ENCODE data around the gene NAXD.

NAXD gene

GRCh38 chr13:110576736-110577476 is 38.4 kb upstream of the NAXD start:
- Histone ChIP-seq H3K4me3 (ENCODE audit: low read length) (no peak overlapping the region), H3K4me1 (ENCODE audit: control insufficient read depth, insufficient read depth, low read length) (peaks cover 2% of the 10 kb centered on the region; the same call in 1 of the 2 replicates), H3K36me3 (ENCODE audit: control insufficient read depth, insufficient read depth, low read length) (no peaks in the 10 kb centered on the region), H3K27me3 (ENCODE audit: control insufficient read depth, insufficient read depth, low read length) (no peaks in the 10 kb centered on the region), H3K9me3 (ENCODE audit: control insufficient read depth, insufficient read depth, low read length) (no peaks in the 10 kb centered on the region), H3K27ac (ENCODE audit: low read length) (no peak overlapping the region)
- no CpG with 5 or more reads among the region's 11 CpGs for WGBS (ENCODE audit: insufficient coverage, insufficient read length)
- no peak for DNase-seq (ENCODE audit: low read depth, low spot score)

GRCh38 chr13:110578363-110578762 is 37.0 kb upstream of the NAXD start:
- H3K4me1 ChIP-seq (ENCODE audit: control insufficient read depth, insufficient read depth, low read length) = peaks cover 2% of the 10 kb centered on the region; the same call in 1 of the 2 replicates
- DNase-seq (ENCODE audit: low read depth, low spot score) = no peak
- no CpG with 5 or more reads among the region's 10 CpGs for WGBS (ENCODE audit: insufficient coverage, insufficient read length)
- no peaks in the 10 kb centered on the region for H3K27me3 ChIP-seq (ENCODE audit: control insufficient read depth, insufficient read depth, low read length)
- no peaks in the 10 kb centered on the region for H3K9me3 ChIP-seq (ENCODE audit: control insufficient read depth, insufficient read depth, low read length)
- H3K4me3 ChIP-seq (ENCODE audit: low read length) = no peak overlapping the region
- H3K27ac ChIP-seq (ENCODE audit: low read length) = no peak overlapping the region
- no peaks in the 10 kb centered on the region for H3K36me3 ChIP-seq (ENCODE audit: control insufficient read depth, insufficient read depth, low read length)

- no peak overlapping the region for H3K4me3 ChIP-seq (ENCODE audit: low read length)
- peaks cover 1% of the 10 kb centered on the region; the same call in 1 of the 2 replicates for H3K4me1 ChIP-seq (ENCODE audit: control insufficient read depth, insufficient read depth, low read length)
- no peak for DNase-seq (ENCODE audit: low read depth, low spot score)
- H3K36me3 ChIP-seq (ENCODE audit: control insufficient read depth, insufficient read depth, low read length) = no peaks in the 10 kb centered on the region
- no peaks in the 10 kb centered on the region for H3K27me3 ChIP-seq (ENCODE audit: control insufficient read depth, insufficient read depth, low read length)
- H3K9me3 ChIP-seq (ENCODE audit: control insufficient read depth, insufficient read depth, low read length) = no peaks in the 10 kb centered on the region
- no CpG with 5 or more reads among the region's 2 CpGs for WGBS (ENCODE audit: insufficient coverage, insufficient read length)
- no peak overlapping the region for H3K27ac ChIP-seq (ENCODE audit: low read length)
Measured at GRCh38 chr13:110580800-110581199, 34.5 kb upstream of the NAXD start.

GRCh38 chr13:110581506-110582185 is 33.7 kb upstream of the NAXD start:
- no CpG with 5 or more reads among the region's 14 CpGs for WGBS (ENCODE audit: insufficient coverage, insufficient read length)
- H3K27ac ChIP-seq (ENCODE audit: low read length) = no peak overlapping the region
- no peaks in the 10 kb centered on the region for H3K9me3 ChIP-seq (ENCODE audit: control insufficient read depth, insufficient read depth, low read length)
- H3K36me3 ChIP-seq (ENCODE audit: control insufficient read depth, insufficient read depth, low read length) = no peaks in the 10 kb centered on the region
- no peak overlapping the region for H3K4me3 ChIP-seq (ENCODE audit: low read length)
- no peak for DNase-seq (ENCODE audit: low read depth, low spot score)
- no peaks in the 10 kb centered on the region for H3K4me1 ChIP-seq (ENCODE audit: control insufficient read depth, insufficient read depth, low read length)
- no peaks in the 10 kb centered on the region for H3K27me3 ChIP-seq (ENCODE audit: control insufficient read depth, insufficient read depth, low read length)

- H3K4me1 ChIP-seq (ENCODE audit: control insufficient read depth, insufficient read depth, low read length) = no peaks in the 10 kb centered on the region
- no peak for DNase-seq (ENCODE audit: low read depth, low spot score)
- H3K36me3 ChIP-seq (ENCODE audit: control insufficient read depth, insufficient read depth, low read length) = no peaks in the 10 kb centered on the region
- no peaks in the 10 kb centered on the region for H3K27me3 ChIP-seq (ENCODE audit: control insufficient read depth, insufficient read depth, low read length)
- no CpG with 5 or more reads among the region's 13 CpGs for WGBS (ENCODE audit: insufficient coverage, insufficient read length)
- H3K4me3 ChIP-seq (ENCODE audit: low read length) = no peak overlapping the region
- H3K9me3 ChIP-seq (ENCODE audit: control insufficient read depth, insufficient read depth, low read length) = no peaks in the 10 kb centered on the region
- no peak overlapping the region for H3K27ac ChIP-seq (ENCODE audit: low read length)
Measured at GRCh38 chr13:110582421-110582954, 32.9 kb upstream of the NAXD start.

- WGBS (ENCODE audit: insufficient coverage, insufficient read length) = no CpG with 5 or more reads among the region's 13 CpGs
Measured at GRCh38 chr13:110583178-110583865, 32.0 kb upstream of the NAXD start.

GRCh38 chr13:110589793-110590390 is 25.5 kb upstream of the NAXD start:
- peaks cover 2% of the 10 kb centered on the region; the same call in 1 of the 2 replicates for H3K4me1 ChIP-seq (ENCODE audit: control insufficient read depth, insufficient read depth, low read length)
- H3K9me3 ChIP-seq (ENCODE audit: control insufficient read depth, insufficient read depth, low read length) = no peaks in the 10 kb centered on the region
- H3K4me3 ChIP-seq (ENCODE audit: low read length) = no peak overlapping the region
- no CpG with 5 or more reads among the region's 3 CpGs for WGBS (ENCODE audit: insufficient coverage, insufficient read length)
- H3K27ac ChIP-seq (ENCODE audit: low read length) = no peak overlapping the region
- no peaks in the 10 kb centered on the region for H3K27me3 ChIP-seq (ENCODE audit: control insufficient read depth, insufficient read depth, low read length)
- no peaks in the 10 kb centered on the region for H3K36me3 ChIP-seq (ENCODE audit: control insufficient read depth, insufficient read depth, low read length)
- DNase-seq (ENCODE audit: low read depth, low spot score) = no peak

More at GRCh38 chr13:110583178-110583865, 32.0 kb upstream of the NAXD start:
- Histone ChIP-seq H3K4me1 (ENCODE audit: control insufficient read depth, insufficient read depth, low read length) (no peaks in the 10 kb centered on the region), H3K27me3 (ENCODE audit: control insufficient read depth, insufficient read depth, low read length) (no peaks in the 10 kb centered on the region), H3K36me3 (ENCODE audit: control insufficient read depth, insufficient read depth, low read length) (no peaks in the 10 kb centered on the region), H3K4me3 (ENCODE audit: low read length) (no peak overlapping the region), H3K9me3 (ENCODE audit: control insufficient read depth, insufficient read depth, low read length) (no peaks in the 10 kb centered on the region), H3K27ac (ENCODE audit: low read length) (no peak overlapping the region)
- no peak for DNase-seq (ENCODE audit: low read depth, low spot score)

GRCh38 chr13:110590577-110590976 is 24.8 kb upstream of the NAXD start:
- Histone ChIP-seq H3K36me3 (ENCODE audit: control insufficient read depth, insufficient read depth, low read length) (no peaks in the 10 kb centered on the region), H3K4me1 (ENCODE audit: control insufficient read depth, insufficient read depth, low read length) (peaks cover 2% of the 10 kb centered on the region; the same call in 1 of the 2 replicates), H3K27ac (ENCODE audit: low read length) (no peak overlapping the region), H3K9me3 (ENCODE audit: control insufficient read depth, insufficient read depth, low read length) (no peaks in the 10 kb centered on the region), H3K4me3 (ENCODE audit: low read length) (no peak overlapping the region), H3K27me3 (ENCODE audit: control insufficient read depth, insufficient read depth, low read length) (no peaks in the 10 kb centered on the region)
- no CpG with 5 or more reads among the region's 6 CpGs for WGBS (ENCODE audit: insufficient coverage, insufficient read length)
- DNase-seq (ENCODE audit: low read depth, low spot score) = no peak

- Histone ChIP-seq H3K27me3 (ENCODE audit: control insufficient read depth, insufficient read depth, low read length) (no peaks in the 10 kb centered on the region), H3K9me3 (ENCODE audit: control insufficient read depth, insufficient read depth, low read length) (no peaks in the 10 kb centered on the region), H3K27ac (ENCODE audit: low read length) (no peak overlapping the region), H3K4me3 (ENCODE audit: low read length) (no peak overlapping the region), H3K4me1 (ENCODE audit: control insufficient read depth, insufficient read depth, low read length) (peaks cover 2% of the 10 kb centered on the region; the same call in 1 of the 2 replicates), H3K36me3 (ENCODE audit: control insufficient read depth, insufficient read depth, low read length) (no peaks in the 10 kb centered on the region)
- no peak for DNase-seq (ENCODE audit: low read depth, low spot score)
- WGBS (ENCODE audit: insufficient coverage, insufficient read length) = no CpG with 5 or more reads among the region's 2 CpGs
Measured at GRCh38 chr13:110592665-110593064, 22.7 kb upstream of the NAXD start.

All from iPS DF 6.9 (cell line).